ENCODE data around the gene TMPRSS9. TPM values are rescaled to one million over a fixed set of nuclear protein-coding genes. Genes with fewer than 3 reads are reported as not detected.

TMPRSS9 gene
- under 1 TPM; 0.24 to 0.91 (median 0.52) TPM for polyA plus RNA-seq (ENCODE audit: insufficient read depth in 1 of 5, insufficient read length in 5 of 5, low replicate concordance in 1 of 5)
- long read RNA-seq, donor 1, partial matches to known transcripts, result 20 of 313 reads
- long read RNA-seq, donor 1, other reads (novel, unspliced or antisense), result 293 of 313 reads
- long read RNA-seq, donor 2, result 0 reads
- long read RNA-seq, donor 3, partial matches to known transcripts, result 23 of 229 reads
- long read RNA-seq, donor 3, other reads (novel, unspliced or antisense), result 206 of 229 reads
- long read RNA-seq, donor 4, result 0 reads
- long read RNA-seq, donor 5, partial matches to known transcripts, result 278 of 278 reads
- long read RNA-seq, donor 5, other reads (novel, unspliced or antisense), result 0 of 278 reads
- long read RNA-seq, donor 6, result 0 reads
- long read RNA-seq, donor 7, partial matches to known transcripts, result 15 of 295 reads
- long read RNA-seq, donor 7, other reads (novel, unspliced or antisense), result 280 of 295 reads
- long read RNA-seq, donor 8, partial matches to known transcripts, result 107 of 107 reads
- long read RNA-seq, donor 8, other reads (novel, unspliced or antisense), result 0 of 107 reads

- no peak for DNase-seq
Measured at GRCh38 chr19:2359992-2360685, at the start of gene TMPRSS9. TSS of gene TMPRSS9 (plus strand) at chr19:2360265. CDS start at chr19:2389786, 29,521 bp downstream.

DNA sequence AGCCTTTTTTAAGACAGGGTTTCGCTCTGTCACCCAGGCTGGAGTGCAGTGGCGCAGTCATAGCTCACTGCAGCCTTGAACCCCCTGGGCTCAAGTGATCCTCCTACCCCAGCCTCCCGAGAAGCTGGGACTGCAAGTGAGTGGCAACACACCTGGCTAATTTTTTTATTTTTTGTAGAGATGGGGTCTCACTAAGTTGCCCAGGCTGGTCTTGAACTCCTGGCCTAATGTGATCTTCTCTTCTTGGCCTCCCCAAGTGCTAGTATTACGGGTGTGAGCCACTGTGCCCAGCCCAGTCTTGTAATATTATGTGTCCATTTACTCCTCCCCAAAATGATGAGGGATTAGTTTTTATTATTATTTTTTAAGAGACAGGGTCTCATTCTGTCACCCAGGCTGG lies 49.0 kb upstream of the TMPRSS9 start:
- DNase-seq, result no peak

DNA sequence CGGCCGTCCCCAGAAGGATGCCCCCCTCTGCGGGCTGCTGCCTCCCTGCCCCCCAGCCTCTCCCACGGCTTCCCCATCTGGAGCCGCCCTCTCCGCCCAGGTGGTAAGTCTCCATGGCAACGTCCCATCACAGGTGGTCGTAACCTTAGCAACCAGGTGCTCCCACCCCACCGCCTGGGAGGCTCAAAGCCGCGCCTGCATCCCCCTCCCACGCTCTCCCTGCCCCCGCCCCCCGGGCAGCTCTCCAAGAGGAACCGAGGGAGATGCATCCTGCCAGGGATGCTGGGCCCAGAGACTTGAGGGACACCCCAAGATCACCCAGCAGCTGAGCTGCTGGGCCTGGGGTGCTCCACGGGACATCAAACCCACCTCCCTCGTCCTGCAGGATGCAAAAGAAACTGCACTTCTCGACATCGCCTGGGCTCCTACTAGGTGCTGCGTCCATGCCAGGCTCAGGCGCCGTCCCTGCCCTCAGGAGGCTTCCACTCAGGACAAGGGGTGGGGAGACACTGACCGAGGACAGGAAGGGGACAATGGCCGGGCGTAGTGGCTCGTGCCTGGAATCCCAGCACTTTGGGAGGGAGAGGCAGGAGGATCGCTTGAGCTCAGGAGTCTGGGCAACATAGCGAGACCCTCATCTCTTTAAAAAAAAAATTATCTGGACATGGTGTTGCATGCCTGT lies 47.1 kb upstream of the TMPRSS9 start:
- no peak for DNase-seq

- DNase-seq, result no peak
Measured at GRCh38 chr19:2315121-2315817, 44.8 kb upstream of the TMPRSS9 start.

GRCh38 chr19:2315818-2316353 lies 44.2 kb upstream of the TMPRSS9 start:
- DNase-seq, result no peak

DNA sequence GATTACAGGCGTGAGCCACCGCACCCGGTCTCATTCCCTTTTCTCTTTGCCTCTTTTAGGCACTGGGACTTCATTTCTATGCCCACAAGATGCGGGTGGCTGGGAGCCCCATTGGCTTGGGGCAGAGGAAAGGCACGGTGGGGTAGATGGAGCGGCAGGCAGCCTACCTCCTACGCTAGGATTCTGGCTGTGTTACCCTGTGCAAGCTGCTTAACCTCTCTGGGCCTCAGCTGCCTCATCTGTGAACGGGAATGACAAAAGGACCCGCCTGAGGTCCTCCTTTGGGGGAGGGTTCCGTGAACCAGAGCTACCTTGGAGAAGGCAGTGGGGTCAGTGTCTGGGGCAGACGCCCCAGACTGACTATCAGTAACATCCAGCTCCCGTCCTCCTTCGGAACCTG lies 42.8 kb upstream of the TMPRSS9 start:
- DNase-seq, result no peak

GRCh38 chr19:2317756-2318155 lies 42.3 kb upstream of the TMPRSS9 start:
- no peak for DNase-seq

DNA sequence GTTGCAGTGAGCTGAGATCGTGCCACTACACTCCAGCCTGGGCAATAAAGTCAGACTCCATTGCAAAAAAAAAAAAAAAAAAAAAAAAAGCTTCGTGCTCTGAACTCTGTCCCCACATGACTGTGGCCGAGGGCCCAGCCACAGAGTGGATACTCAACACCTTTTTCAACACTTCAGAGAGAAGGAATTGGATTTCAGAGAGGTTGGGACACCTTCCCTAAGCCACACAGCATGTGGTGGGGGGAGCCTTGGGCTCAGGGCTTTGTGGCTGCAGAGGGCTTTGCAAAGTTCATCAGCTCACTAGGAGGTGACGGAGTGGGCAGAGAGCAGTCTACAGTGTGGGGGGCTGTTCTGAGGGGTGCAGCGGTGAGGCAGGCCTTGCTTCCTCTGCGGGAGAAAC lies 41.1 kb upstream of the TMPRSS9 start:
- DNase-seq, result no peak

DNA sequence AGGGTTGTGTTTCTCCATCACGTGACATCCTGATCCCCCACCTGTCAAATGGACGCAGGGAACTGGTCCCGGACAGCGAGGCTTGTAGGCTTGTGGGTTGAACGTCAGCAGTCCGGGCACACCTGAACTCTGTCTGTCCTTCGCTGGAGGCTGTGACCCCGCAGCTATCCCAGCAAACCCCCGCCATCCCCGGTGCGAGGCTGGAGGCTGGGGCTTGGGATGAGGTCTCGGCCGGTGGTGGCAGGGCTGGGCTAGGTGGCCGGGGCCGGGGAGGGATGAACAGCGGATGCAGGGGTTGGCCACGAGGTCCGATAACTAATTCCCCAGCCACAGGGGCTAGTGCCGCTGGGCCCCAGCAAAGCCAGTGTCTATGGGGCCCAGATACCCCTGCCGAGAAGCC lies 40.5 kb upstream of the TMPRSS9 start:
- no peak for DNase-seq

DNA sequence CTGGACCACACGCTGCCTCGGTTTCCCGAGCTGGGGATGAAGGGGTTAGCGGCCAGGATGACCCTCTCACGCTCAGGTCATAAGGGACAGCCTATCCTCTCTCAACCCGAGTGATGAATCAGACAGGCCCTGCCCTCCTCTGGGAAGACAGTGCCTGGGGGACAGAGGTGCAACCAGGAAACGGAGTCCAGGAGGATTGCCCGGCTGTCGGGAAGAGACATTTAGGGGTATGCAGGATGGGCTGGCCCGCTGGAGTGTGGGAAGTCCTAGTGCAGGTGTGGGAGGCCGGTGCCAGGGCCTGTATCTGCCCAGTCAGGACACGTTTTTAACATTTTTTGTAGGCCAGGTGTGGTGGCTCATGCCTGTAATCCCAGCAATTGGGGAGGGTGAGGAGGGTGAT lies 40.0 kb upstream of the TMPRSS9 start:
- no peak for DNase-seq

DNA sequence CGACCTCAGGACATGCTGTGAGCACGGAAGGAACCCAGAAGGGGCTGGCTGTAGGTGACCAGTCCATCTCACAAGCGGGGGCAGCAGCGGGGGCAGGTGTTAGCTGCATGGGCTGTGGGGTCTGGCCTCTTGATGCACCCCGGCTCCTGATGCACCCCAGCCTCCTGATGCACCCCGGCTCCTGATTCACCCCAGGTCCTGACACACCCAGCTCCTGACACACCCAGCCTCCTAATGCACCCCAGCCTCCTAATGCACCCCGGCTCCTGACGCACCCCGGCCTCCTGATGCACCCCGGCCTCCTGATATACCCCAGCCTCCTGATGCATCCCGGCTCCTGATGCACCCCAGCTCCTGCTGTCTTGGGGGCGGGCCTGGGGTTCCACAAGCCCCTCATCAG lies 39.1 kb upstream of the TMPRSS9 start:
- no peak for DNase-seq

- DNase-seq, result no peak
Measured at GRCh38 chr19:2321565-2322283, 38.3 kb upstream of the TMPRSS9 start.

DNA sequence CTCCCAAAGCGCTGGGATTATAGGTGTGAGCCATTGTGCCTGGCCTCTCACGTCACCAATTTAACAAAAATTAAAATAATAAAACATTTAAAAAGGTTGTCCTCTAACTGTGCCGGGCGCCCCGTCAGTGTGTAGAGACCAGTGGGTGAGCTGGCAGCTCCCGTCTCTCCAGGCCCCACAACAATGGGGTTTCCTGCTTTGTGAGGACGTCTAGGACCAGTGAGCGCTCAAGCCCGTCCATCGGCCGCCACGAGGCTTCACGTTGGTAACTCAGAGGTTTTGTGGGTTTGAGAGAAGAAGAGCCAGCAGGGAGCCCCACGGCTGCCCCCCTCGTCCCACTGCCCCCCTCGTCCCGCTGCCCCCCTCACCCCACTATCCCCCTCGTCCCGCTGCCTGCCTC lies 36.4 kb upstream of the TMPRSS9 start:
- no peak for DNase-seq

DNA sequence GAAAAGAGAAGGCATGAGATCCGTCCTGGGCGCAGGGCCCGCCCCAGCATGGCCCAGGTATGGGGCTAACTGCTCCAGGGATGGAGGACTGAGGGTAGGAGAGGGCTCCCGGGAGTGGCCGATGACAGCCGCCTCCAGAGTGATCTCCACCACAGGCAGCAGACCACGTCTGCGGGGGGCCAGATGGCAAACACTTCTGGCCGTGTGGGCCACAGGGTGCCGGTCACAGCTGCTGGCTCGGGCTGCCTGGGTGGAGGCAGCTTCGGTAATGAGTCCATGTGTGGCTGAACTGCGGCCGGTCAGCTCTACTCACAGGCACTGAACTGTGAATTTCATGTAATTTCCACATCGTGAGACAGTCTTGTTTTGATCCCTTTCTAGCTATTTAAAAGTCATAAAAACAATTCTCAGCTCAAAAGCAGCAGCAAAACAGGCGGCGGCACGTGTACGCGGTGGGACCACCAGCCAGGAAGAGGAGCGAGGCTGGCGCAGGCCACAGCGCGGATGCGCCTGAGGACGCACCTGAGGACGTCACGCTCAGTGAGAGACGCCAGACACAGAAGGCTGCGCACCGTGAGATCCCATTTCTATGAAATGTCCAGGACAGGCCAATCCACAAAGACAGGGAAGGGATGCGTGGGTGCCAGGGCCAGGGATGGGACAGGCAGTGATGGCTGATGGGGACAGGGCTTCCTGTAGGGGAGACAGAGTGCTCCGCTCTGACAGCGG lies 35.7 kb upstream of the TMPRSS9 start:
- no peak for DNase-seq

- no peak for DNase-seq
Measured at GRCh38 chr19:2325281-2326046, 34.6 kb upstream of the TMPRSS9 start.

DNA sequence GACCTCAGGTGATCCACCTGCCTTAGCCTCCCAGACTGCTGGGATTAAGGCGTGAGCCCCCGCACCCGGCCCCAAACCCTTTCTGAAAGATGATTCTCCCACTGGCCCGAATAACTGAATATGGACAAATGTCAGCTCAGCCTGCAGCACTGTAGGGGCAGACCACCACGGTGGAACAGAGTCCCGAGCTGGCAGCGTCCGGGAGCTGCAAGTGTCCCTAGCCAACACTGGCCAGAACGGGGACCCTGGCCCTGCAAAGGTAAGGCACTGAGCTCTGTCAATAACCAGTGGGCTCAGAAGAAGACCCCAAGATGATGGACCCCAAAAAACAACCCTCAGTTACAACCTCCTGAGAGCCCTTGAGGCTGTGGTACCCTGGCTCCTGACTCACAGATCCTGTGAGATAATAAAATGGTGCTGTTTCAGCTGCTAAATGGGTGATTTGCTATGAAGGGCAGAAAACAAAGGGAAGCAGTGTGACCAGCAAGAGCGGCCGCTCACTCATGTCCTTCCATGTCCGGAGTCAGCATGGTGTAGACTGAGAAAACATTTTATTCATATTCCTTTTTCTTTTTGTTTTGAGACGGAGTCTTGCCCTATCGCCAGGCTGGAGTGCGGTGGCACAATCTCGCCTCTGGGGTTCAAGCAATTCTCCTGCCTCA lies 33.2 kb upstream of the TMPRSS9 start:
- DNase-seq, result no peak

DNA sequence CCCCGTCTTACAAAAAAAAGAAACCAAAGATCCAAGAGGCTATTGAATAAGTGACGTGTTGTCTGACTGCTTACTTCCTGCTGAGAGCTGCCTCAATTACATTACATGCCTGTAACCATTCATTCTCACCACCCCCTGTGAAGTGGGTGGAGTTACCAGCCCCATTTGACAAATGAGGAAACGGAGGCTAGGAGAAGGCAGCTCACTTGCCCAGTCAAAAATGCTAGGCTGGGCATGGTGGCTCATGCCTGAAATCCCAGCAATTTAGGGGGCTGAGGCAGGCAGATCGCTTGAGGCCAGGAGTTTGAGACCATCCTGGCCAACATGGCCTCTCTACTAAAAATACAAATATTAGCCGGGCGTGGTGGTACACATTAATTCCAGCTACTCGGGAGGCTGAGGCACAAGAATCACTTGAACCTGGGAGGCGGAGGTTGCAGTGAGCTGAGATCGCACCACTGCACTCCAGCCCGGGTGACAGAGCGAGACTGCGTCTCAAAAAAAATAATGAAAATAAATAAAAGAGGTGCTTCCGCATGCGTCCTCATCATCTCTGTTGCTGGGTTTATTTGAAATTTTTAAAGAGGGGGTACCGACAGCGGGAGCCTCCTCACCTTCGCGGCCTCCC lies 32.2 kb upstream of the TMPRSS9 start:
- DNase-seq, result no peak
